NCI-H1105 (cell line): ENCODE data around the gene ACOX1.
A peak's percentile ranks its signal among the peaks of the same experiment; 100 is the strongest.
"Not testable (repeated sequence)": the region's sequence is repeated elsewhere in the genome, so short reads cannot be mapped to it uniquely, and the experiment has no call there.

ENCODE experiments used
- DNase-seq: peaks from one replicate; lab custom pipeline; 2025; lab: John Stamatoyannopoulos, UW

The ACOX1 gene

DNA sequence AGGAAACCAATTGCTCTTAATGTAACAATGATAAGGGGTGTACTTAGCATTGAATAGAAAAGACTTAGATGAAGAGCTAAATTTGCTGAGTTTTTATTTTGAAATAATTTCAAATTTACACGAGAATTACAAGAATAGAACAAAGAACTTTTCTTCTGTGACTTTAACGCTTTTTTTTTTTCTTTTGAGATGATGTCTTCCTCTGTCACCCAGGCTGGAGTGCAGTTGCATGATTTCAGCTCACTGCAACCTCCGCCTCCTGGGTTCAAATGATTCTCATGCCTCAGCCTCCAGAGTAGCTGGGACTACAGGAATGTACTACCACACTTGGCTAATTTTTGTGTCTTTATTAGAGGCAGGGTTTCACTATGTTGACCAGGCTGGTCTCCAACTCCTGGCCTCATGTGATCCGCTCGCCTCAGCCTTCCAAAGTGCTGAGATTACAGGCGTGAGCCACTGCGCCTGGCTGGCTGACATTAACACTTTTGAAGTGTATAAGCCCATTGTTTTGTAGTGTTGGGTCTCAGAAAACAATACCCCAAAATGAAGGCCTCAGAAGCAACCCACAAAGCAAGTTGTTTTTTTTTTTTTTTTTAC lies 2.2 kb upstream of the ACOX1 start:
- DNase-seq, result no peak

- peak; percentile 1 for DNase-seq
Observed at GRCh38 chr17:75980188-75981018, 1.4 kb upstream of the ACOX1 start.

DNA sequence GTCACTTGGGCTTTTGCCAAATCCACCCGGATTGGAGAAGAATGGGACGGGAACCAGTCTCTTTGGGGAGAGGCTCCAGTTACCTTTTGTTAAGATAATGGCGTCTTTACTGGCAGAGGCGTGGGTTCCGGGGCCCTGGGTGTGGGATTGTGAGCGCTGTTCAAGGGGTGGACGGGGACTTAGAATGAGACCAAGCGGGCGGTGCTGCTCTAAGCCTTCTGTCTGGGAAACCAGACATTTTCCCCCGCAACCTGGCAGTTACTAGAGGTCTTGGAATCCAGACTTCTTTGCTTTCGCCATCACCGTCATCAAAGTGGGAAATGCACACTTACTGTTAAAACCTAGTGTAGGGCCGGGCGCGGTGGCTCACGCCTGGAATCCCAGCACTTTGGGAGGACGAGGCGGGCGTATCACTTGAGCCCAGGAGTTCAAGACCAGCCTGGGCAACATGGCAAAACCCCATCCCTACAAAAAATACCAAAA lies 780 bp upstream of the ACOX1 start:
- no peak for DNase-seq

GRCh38 chr17:75976175-75976848 lies 2.7 kb downstream of the ACOX1 start:
- DNase-seq, result no peak

DNA sequence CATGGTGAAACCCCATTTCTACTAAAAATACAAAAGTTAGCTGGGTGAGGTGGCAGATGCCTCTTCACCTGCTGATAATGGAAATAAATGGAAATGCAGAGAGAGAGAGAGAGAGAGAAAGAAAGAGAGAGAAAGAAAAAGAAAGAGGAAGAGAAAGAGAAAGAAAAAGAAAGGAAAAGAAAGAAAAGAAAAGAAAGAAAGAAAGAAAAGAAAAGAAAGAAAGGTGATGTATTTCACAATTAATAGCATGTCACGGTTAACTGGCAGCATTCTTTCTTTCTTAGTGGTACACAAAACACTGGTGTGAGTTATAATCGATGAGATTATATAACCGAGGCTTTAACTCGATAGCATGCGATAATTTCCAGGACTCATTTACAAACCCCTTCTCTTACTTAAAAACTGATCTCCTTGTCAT lies 3.2 kb downstream of the ACOX1 start:
- no peak for DNase-seq

DNA sequence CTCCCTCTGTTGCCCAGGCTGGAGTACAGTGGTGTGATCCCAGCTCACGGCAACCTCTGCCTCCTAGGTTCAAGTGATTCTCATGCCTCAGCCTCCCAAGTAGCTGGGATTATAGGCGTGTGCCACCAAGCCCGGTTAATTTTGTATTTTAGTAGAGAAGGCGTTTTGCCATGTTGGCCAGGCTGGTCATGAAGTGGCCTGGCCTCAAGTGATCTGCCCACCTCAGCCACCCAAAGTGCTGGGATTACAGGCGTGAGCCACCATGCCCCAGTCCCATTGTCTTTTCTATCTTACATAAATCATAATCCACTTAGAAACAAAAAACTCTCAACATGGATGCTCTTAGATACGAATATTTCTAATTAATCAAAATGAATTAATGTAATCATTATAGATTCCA lies 3.8 kb downstream of the ACOX1 start:
- not testable (repeated sequence) for DNase-seq

DNA sequence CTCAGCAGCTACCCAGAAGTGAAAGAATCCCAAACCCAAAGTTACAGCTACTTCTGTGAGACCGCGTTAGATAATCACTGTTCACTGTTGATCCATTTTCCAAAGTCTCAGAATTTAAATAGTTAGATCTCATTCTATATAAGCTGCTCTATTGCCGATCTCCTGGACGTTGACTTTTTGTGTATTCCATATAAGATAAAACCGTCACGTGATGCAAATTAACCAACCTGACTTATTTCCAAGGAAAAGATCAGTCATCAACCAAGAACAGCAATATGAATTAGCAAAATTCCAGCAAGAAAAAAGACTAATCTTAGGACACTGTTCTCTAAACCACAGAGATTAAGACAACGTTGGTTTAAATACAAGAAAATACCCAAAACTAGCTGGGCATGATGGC lies 8.3 kb downstream of the ACOX1 start:
- DNase-seq, result no peak

DNA sequence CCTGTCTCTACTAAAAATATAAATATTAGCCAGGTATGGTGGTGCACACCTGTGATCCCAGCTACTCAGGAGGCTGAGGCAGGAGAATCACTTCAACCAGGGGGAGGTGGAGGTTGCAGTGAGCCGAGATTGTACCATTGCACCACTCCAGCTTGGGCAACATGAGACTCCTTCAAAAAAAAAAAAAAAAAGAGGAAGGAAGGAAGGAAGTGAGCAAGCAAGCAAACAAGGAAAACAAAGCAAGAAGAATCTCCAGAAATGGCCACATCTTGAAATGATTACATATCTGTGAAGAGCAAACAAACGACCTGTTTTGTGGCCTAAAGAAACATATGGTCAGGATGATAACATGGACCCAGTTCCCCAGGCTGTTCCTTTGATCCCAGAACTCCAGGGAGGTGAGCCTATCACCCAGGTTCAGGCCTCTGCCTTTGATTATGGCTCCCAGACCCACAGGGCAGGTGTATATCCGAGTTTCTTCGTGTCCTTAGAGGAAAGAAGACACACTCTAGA lies 8.9 kb downstream of the ACOX1 start:
- DNase-seq, result no peak

DNA sequence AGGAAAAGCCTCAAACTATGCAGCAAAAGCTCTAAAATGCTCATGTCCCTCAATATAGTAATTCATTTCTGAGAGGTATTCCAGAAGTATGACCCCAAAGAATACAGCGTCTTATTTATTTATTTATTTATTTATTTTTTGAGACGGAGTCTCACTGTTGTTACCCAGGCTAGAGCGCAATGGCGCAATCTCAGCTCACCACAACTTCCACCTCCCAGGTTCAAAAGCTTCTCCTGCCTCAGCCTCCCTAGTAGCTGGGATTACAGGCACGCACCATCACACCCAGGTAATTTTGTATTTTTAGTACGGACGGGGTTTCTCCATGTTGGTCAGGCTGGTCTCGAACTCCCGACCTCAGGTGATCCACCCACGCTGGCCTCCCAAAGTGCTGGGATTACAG lies 9.9 kb downstream of the ACOX1 start:
- not testable (repeated sequence) for DNase-seq

DNA sequence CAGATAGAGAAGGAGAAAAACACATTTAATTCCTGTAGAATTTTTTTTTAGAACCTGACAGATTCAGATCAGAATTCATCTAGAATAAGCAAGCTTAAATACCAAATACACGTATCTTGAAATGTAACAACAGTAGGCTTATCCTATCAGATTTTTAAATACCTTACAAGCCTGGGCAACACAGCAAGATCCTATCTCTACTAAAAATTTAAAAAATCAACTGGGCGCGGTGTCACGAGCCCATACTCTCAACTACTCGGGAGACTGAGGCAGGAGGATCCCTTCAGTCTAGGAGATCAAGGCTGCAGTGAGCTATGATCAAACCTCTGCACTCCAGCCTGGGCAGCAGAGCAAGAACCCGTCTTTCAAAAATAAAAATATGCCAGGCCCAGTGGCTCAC lies 13.5 kb downstream of the ACOX1 start:
- DNase-seq, result no peak

GRCh38 chr17:75959839-75960511 lies 19.0 kb downstream of the ACOX1 start:
- DNase-seq, result no peak

- DNase-seq, result no peak
Observed at GRCh38 chr17:75959051-75959838, 19.7 kb downstream of the ACOX1 start.

DNA sequence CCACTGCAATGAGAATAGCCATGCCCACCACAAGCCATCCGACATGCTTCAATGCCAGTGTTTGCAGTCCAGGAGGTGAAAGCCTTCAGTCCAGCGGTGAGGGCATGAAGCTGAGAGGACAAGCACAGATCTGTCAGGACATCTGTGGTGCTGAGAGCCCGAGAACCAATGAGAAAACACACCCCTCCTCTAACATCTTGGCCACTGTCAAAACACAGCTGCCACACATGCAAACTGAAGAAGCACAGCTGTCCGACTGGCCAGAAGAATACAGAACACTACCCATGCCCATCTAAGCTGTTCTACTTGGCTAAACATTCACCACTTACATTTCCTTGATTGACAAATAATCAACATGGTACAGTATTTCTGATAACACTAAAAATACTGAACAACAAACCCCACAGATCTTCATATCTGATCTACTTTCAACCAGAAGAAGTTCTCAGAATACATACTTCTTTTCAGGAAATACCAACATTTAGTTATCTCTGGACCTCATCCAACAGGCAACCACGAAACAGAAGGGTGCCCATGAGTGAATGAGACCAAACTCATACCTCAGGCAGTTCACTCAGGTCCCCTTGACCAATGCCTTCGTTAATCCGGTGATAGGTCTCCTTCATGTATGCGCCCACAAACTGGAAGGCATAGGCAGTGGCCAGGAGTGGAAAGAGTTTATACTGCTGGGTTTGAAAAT lies 28.0 kb downstream of the ACOX1 start:
- no peak for DNase-seq

GRCh38 chr17:75950421-75950820 lies 28.5 kb downstream of the ACOX1 start:
- DNase-seq, result no peak

GRCh38 chr17:75945211-75945610 lies 33.8 kb downstream of the ACOX1 start:
- no peak for DNase-seq

GRCh38 chr17:75943491-75943890 lies 35.5 kb downstream of the ACOX1 start:
- DNase-seq, result no peak

DNA sequence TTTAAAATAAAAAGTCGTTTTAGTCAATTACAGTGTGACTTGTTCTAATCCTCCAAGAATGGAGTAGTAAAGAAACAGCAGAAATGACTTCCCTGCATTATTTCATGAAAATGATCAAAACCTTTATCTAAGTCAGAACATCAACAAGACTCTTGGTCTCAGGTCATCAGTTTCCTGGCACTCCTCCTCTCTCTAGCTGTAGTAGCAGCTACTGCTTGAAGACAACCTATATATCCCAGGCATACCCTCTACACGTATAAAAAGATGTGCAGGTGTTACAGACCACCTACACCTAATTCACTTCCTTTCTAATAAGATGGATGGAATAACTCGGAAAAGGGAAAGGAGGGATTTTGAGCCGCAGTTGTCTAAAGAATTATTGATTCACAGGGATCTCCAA lies 36.5 kb downstream of the ACOX1 start:
- DNase-seq, result no peak

DNA sequence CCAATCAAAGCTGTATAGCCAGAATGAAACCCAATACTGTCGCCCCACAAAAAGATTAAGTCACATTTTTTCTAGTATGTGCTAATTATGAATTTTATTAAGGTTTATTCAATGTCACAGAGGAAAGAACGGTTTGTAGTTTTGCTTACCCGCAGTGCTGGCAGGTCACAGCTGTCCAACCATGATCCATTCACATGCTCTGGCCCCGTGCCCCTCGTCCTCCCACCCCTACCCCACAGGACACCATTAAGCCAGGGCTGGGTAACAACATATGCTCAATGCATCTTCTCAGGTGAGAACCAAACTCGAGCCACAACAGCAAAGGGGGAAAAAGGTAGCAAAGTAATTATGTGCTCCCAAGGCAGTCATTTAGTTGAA lies 37.5 kb downstream of the ACOX1 start:
- DNase-seq, result no peak

DNA sequence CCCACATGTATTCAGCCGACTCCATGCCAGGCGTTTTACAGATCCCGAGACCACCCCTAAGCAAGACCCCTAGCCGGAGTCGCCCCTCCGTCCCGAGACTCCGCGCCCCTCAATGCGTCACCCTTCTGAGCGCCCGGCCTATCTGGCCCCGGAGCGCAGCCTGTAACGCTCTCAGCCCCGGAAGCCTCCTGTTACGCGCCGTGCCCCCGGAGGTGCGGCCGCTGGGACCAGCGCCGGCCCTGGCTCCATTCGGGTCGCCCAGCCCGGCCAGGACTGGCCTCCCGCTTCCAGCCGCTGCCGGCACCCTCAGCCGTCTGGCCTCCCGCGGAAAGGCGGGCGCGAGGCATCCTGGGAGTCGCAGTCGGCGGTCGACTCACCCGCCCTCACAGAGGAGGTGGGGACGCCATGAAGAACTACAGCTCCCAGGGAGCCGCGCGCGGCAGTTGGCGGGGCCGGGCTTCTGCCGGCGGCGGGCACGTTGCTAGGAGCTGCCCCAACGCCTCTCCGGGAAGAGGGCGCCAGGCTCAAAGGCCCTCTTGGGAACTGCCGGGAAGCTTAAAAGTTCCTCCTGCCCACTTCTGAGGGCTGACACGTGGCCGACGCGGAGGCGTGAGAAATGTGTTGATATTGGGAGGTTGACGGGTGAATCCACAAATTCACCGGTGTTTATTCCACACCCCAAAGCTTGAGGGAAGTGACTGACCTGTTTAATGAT lies 38.1 kb downstream of the ACOX1 start, which contains the start of gene FBF1:
Gene FBF1 (minus strand): TSS at position 316 of the 715 bp plus-strand sequence. CDS start 2,893 bp downstream, outside the sequence.
- peak; percentile 90 for DNase-seq

DNA sequence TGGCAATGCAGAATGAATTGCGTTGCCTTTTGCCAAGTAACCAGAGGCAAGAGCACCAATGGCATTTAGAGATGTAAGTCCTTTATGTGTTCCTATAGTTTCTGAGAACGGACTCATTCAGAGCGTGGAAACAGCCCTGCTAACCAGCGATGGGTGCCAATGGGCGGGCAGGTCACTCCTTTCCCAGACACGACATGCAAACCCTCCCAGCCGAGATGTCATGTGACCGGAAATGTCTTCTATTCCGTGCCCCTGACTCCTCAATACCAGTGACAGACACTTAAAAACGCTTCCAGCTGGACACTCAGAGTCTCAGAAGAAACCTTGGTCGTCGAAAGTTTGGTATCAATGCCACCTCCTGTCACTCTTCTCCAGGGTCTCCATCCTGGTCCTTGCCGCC lies 41.3 kb downstream of the ACOX1 start:
- no peak for DNase-seq
